GM19455 (cell line): ENCODE data around the gene TFPI2.

ENCODE experiments used
- ATAC-seq: cut with Tn5 transposase; IDR thresholded peaks from one replicate; pipeline ENCODE4 v1.9.1; 2021; ENCODE audit not compliant: unreplicated experiment

The TFPI2 gene

DNA sequence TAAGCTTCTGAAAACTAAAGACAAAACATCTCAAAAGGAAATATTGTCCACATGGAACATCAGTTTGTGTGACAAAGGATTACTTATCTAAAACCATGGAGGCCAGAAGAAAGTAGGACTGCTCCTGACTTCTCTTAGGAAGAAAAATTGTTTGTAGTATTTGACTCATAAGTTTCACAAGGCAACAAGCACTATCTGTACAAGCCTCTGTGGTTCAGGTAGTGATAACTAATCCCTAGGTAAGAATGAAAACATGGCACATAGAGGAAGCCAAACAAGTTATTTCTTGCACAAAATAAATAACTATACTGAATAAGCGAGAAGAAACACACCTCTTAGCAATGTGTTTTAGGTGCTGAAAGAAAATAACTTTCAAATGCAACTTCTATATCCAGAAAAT is 30.3 kb downstream of the TFPI2 start:
- ATAC-seq: no peak

- ATAC-seq: no peak
These were observed 31.7 kb downstream of the TFPI2 start for GRCh38 chr7:93858857-93859256.

DNA sequence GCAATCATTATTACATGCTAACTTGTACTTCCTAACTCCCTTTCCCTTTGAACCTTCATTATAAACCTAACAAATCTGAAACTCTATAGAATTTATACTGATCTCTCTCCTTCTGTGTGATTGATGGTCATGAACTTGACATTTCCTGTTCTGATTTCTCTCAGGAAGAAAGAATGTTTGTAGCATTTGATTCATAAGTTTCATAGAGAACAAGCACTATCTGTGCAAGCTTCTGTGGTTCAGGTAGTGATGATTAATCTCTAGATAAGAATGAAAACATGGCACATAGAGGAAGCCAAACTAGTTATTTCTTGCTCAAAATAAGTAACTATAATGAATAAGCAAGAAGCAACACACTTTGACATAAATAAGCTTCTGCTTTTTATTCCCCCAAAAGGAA is 34.2 kb downstream of the TFPI2 start:
- ATAC-seq: no peak

- ATAC-seq: no peak
These were observed 34.8 kb downstream of the TFPI2 start for GRCh38 chr7:93855797-93856196.

- no peak for ATAC-seq
These were observed 36.1 kb downstream of the TFPI2 start for GRCh38 chr7:93854480-93854879.

GRCh38 chr7:93851536-93851935 is 39.0 kb downstream of the TFPI2 start:
- no peak for ATAC-seq

GRCh38 chr7:93843260-93843659 is 47.3 kb downstream of the TFPI2 start:
- ATAC-seq: no peak

GRCh38 chr7:93838966-93839365 is 51.6 kb downstream of the TFPI2 start:
- ATAC-seq: no peak

GRCh38 chr7:93837245-93837644 is 53.3 kb downstream of the TFPI2 start:
- no peak for ATAC-seq

DNA sequence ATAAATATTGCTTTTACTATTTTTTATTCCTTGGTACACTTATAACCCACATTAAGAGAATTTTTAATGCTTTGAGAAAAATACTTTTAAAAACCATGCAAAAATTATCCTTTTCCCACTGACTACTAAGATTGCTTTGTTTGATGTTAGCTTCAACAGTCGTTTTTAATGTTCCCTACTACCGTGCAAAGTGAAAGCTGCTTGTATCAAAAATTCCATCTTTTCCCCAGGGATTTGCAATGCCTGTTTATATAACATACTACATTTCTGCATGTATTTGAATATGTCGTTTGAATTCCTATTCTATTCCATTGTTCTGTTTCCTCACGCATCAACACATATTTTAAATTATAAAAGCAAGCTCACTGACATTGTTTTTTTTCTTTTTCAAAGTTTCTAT is 54.4 kb downstream of the TFPI2 start:
- no peak for ATAC-seq

- ATAC-seq: no peak
These were observed 54.9 kb downstream of the TFPI2 start for GRCh38 chr7:93835702-93836101.
